Peyer's patch (tissue), 4 donors: Measurements from ENCODE around the gene RAB40A. TPM values are rescaled to one million over a fixed set of nuclear protein-coding genes. Genes with fewer than 3 reads are reported as not detected.

Experiments
- DNase-seq, 3 donors: peaks; one replicate each; pipeline ENCODE4 v3.0.0-alpha.2; 2017 to 2019
- H3K27ac ChIP-seq, 4 donors: fragments of 200-600 bp; sonication (generic); one replicate each; pipeline ENCODE4 v1.5.1; 2016 to 2019
- H3K27me3 ChIP-seq, 2 donors: fragments of 200-600 bp; sonication (generic); one replicate each; pipeline ENCODE4 v1.5.1; 2019
- H3K36me3 ChIP-seq, 3 donors: fragments of 200-600 bp; sonication (generic); one replicate each; pipeline ENCODE4 v1.5.1; 2016 to 2019
- H3K4me1 ChIP-seq, 4 donors: fragments of 200-600 bp; sonication (generic); one replicate each; pipeline ENCODE4 v1.5.1; 2016 to 2019
- H3K4me3 ChIP-seq, 4 donors: fragments of 200-600 bp; sonication (generic); 1 replicate in 3 of 4; 2 replicates in 1 of 4; pipeline ENCODE4 v1.5.1; 2016 to 2019; ENCODE audit warnings: mild to moderate bottlenecking in 1 of 4
- H3K9me3 ChIP-seq, 4 donors: fragments of 200-600 bp; sonication (generic); one replicate each; pipeline ENCODE4 v1.5.1; 2016 to 2019; ENCODE audit warnings: mild to moderate bottlenecking in 1 of 4
- POLR2A ChIP-seq, 2 donors: fragments of 450-650 bp; IDR thresholded peaks; one replicate each; pipeline ENCODE4 v1.5.1; 2017; ENCODE audit warnings: antibody characterized with exemption in 2 of 2, mild to moderate bottlenecking in 2 of 2, moderate library complexity in 2 of 2
- total RNA-seq, 4 donors: library from RNA; depleted of rRNA; stranded (reverse); fragments of >200 nt; gene quantifications; one replicate each; pipeline ENCODE4 v1.1.0, GENCODE V29; 2016
- TF ChIP-seq, protein P1 (sequence below), 6 experiments: fragments of 450-650 bp in 4 of 6; fragments of 200-600 bp in 2 of 6; sonication (generic) in 1 of 6; IDR thresholded peaks; one replicate each; pipeline ENCODE4 v1.5.1; 2017 to 2019; ENCODE audit warnings: antibody characterized with exemption in 6 of 6, mild to moderate bottlenecking in 3 of 6, moderate library complexity in 1 of 6

The RAB40A gene
- total RNA-seq, 4 donors from 2014 or later: 0.70 TPM; not detected in 3

DNA sequence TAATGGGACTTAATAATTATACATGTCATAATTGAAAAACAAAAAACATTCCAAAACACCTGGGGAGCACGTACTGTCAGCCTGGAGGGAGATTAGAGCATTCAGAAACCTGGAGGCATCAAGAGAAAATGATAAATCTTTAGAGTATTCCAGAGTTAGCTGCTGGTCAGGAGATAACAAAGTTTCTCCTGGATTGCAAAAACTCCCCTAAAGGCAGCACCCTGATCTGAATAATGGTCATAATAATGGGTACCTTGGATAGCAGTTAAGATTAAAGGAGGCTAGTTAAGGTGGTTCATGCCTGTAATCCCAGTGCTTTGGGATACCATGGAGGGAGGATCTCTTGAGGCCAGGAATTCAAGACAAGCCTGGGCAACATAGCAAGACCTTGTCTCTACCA, 15.9 kb upstream of the RAB40A start:
- Histone ChIP-seq H3K4me1 (no peaks in the 10 kb centered on the region), H3K4me3 (no peak overlapping the region), H3K9me3 (no peaks in the 10 kb centered on the region), H3K27ac (no peak overlapping the region), H3K36me3 (no peaks in the 10 kb centered on the region), H3K27me3 (no peaks in the 10 kb centered on the region)
- no peak for DNase-seq
- TF ChIP-seq, protein P1, sequence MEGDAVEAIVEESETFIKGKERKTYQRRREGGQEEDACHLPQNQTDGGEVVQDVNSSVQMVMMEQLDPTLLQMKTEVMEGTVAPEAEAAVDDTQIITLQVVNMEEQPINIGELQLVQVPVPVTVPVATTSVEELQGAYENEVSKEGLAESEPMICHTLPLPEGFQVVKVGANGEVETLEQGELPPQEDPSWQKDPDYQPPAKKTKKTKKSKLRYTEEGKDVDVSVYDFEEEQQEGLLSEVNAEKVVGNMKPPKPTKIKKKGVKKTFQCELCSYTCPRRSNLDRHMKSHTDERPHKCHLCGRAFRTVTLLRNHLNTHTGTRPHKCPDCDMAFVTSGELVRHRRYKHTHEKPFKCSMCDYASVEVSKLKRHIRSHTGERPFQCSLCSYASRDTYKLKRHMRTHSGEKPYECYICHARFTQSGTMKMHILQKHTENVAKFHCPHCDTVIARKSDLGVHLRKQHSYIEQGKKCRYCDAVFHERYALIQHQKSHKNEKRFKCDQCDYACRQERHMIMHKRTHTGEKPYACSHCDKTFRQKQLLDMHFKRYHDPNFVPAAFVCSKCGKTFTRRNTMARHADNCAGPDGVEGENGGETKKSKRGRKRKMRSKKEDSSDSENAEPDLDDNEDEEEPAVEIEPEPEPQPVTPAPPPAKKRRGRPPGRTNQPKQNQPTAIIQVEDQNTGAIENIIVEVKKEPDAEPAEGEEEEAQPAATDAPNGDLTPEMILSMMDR (IDR thresholded peaks at IDR 0.05): no peak
- no peak for TF ChIP-seq POLR2A (IDR thresholded peaks at IDR 0.05)

DNA sequence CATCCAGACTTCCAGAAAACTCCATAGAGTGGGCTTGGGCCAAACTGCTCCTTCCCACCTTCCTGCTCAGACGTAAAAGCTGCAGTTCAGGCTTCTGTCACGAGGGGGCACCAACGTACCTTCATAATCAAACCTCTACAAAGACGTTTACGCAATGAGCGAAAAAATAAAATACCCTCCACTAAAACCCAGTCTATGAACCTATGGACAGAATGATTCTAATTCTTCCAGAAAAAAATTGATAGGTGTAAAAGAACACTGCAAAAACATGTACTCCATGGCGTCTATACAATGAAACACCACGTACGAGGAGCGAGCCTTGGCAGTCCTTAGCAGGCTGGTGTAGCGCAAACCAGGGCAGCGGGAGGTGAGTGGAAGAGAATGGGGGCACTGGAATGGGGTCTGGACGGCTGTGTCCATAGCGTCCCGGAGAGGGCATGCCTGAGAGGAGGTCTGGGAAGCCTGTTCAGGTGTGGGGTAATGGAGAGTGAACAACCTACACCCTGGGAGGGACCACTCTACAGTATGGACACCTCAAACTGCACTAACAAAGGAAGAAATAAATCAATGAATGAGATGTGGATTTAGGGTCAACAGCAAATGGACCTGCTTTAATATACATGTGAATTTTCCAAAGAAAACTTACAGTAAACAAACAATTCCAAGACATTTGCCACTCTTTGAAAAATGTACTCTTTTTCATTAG, 14.4 kb upstream of the RAB40A start:
- Histone ChIP-seq H3K27ac (no peak overlapping the region), H3K4me1 (no peaks in the 10 kb centered on the region), H3K4me3 (peak overlapping the region in 3 of 4 donors; percentile 8 to 39 (median 37)), H3K9me3 (no peaks in the 10 kb centered on the region), H3K27me3 (no peaks in the 10 kb centered on the region), H3K36me3 (no peaks in the 10 kb centered on the region)
- peak; percentile 67 to 91 (median 70) for DNase-seq
- TF ChIP-seq POLR2A (IDR thresholded peaks at IDR 0.05): no peak
- TF ChIP-seq, protein P1 (IDR thresholded peaks at IDR 0.05): peak; percentile 37 to 81 (median 65)

DNA sequence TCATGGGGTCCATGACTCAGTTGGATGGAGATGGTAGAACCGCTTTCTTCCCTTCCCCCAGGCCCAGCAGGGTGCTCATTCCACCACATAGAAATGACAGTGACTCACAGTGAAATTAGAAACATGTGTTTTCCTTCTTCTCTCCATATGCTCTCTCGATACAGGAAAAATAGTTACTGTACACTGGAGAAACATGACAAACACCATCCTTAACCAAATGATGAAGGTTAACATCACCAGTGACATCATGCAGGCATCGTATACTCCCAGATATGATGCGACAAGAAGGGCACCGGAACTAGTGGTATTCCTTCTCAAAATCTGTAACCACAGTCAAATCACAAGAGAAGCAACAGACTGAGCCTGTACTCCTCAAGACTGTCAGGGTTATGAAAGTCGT, 11.7 kb upstream of the RAB40A start:
- no peaks in the 10 kb centered on the region for H3K36me3 ChIP-seq
- no peaks in the 10 kb centered on the region for H3K9me3 ChIP-seq
- H3K27ac ChIP-seq: no peak overlapping the region
- no peaks in the 10 kb centered on the region for H3K27me3 ChIP-seq
- TF ChIP-seq, protein P1 (IDR thresholded peaks at IDR 0.05): no peak
- TF ChIP-seq POLR2A (IDR thresholded peaks at IDR 0.05): no peak
- no peaks in the 10 kb centered on the region for H3K4me1 ChIP-seq
- DNase-seq: no peak
- no peak overlapping the region for H3K4me3 ChIP-seq

DNA sequence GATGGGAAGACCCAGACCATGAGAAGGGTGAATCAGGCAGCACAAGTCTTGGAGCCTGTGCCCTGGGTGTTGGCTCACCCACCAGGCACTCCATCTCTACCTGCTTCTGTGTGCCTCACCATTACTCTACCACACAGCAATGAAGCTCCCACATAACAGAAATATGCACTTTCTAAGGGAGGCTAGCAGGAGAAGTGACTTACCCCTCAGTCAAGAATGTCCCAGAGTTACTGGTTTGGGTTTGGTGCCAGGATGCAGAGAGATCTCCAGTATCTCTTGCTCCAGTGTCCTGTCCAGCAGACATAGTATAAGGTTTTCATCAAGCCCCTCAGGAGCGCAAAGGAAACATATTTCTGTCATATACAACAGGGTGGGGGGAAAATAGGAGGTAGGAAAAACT, 11.3 kb upstream of the RAB40A start:
- DNase-seq: no peak
- H3K9me3 ChIP-seq: no peaks in the 10 kb centered on the region
- H3K4me3 ChIP-seq: no peak overlapping the region
- H3K27ac ChIP-seq: no peak overlapping the region
- H3K4me1 ChIP-seq: no peaks in the 10 kb centered on the region
- no peaks in the 10 kb centered on the region for H3K36me3 ChIP-seq
- H3K27me3 ChIP-seq: no peaks in the 10 kb centered on the region
- no peak for TF ChIP-seq POLR2A (IDR thresholded peaks at IDR 0.05)
- TF ChIP-seq, protein P1 (IDR thresholded peaks at IDR 0.05): no peak

DNA sequence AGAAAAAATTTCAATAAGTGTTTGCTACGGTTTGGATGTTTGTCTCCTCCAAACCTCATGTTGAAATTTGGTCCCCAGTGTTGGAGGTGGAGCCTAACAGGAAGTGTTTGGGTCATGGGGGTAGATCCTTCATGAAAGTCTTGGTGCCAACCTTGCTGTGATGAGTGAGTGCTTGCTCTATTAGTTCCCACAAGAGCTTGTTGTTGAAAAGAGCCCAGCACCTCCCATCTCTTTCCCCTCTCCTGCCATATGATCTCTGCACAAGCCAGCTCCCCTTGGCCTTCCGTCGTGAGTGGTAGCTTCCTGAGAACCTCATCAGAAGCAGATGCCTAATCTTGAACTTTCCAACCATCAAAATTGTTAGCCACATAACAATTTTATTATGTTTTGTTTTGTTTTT, 10.3 kb upstream of the RAB40A start:
- no peaks in the 10 kb centered on the region for H3K9me3 ChIP-seq

More for the DNA sequence above, 10.3 kb upstream of the RAB40A start:
- Histone ChIP-seq H3K4me3 (no peak overlapping the region), H3K27ac (no peak overlapping the region), H3K27me3 (no peaks in the 10 kb centered on the region), H3K36me3 (no peaks in the 10 kb centered on the region), H3K4me1 (no peaks in the 10 kb centered on the region)
- DNase-seq: no peak
- TF ChIP-seq, protein P1 (IDR thresholded peaks at IDR 0.05): no peak
- TF ChIP-seq POLR2A (IDR thresholded peaks at IDR 0.05): no peak
